ENCODE results near the gene TMEM74B. TPM values are rescaled to one million over a fixed set of nuclear protein-coding genes. Genes with fewer than 3 reads are reported as not detected.

TMEM74B gene
- total and polyA plus RNA-seq, 9 of the 15 experiments (the other 6 are each of a cell fraction or from before 2014, with no cell fraction given), result 0.24 to 19.0 (median 7.5) TPM

- TF ChIP-seq FOXK2 (conservative IDR thresholded peaks at IDR 0.05 in 1 of 2, IDR thresholded peaks at IDR 0.05 in 1 of 2; ENCODE audit: low read depth in 2 of 2), result peak in 1 of 2 experiments; percentile 15; a peak in 1 of 4 replicates
- TF ChIP-seq ZNF347 (CRISPR knock-in tag; IDR thresholded peaks at IDR 0.05; ENCODE audit: low read depth), result no peak
- TF ChIP-seq SMARCA4 (IDR thresholded peaks at IDR 0.05), result peak; percentile 69
- no peak for TF ChIP-seq FIP1L1 (IDR thresholded peaks at IDR 0.05; ENCODE audit: low read depth, low read length, poor library complexity, severe bottlenecking)
- no peak for TF ChIP-seq MEF2A (IDR thresholded peaks at IDR 0.05; ENCODE audit: control insufficient read depth, low read depth, low read length)
- TF ChIP-seq SRF (CRISPR knock-in tag; IDR thresholded peaks at IDR 0.05), result 0 out of 4 replicates have a peak, but pooled peaks of 1 of the 2 experiments have one; percentile 19
- no peak for TF ChIP-seq ZNF354B (CRISPR knock-in tag; IDR thresholded peaks at IDR 0.05)
- TF ChIP-seq ZNF586 (CRISPR knock-in tag; conservative IDR thresholded peaks at IDR 0.05), result no peak
- TF ChIP-seq ZNF134 (CRISPR knock-in tag; conservative IDR thresholded peaks at IDR 0.05), result 0 out of 2 replicates have a peak, but pooled peaks have one; percentile 19
- peak; percentile 39; the same call in 1 of the 2 replicates for TF ChIP-seq BCOR (IDR thresholded peaks at IDR 0.05)
- no peak for TF ChIP-seq DDX20 (tag; IDR thresholded peaks at IDR 0.05; ENCODE audit: low read depth)
- TF ChIP-seq MXI1 (IDR thresholded peaks at IDR 0.05; ENCODE audit: low read depth, low read length), result peak; percentile 75
- TF ChIP-seq PURB (CRISPR knock-in tag; IDR thresholded peaks at IDR 0.05; ENCODE audit: low read depth), result no peak
- TF ChIP-seq MNT (conservative IDR thresholded peaks at IDR 0.05), result peak; percentile 15 to 59; a peak in 2 of 4 replicates
- peak; percentile 61 for TF ChIP-seq HDAC3 (IDR thresholded peaks at IDR 0.05; ENCODE audit: borderline replicate concordance, partially characterized antibody)
- no peak for TF ChIP-seq TAF15 (IDR thresholded peaks at IDR 0.05; ENCODE audit: low read depth, low read length)
- peak; percentile 72 for TF ChIP-seq SMAD4 (CRISPR knock-in tag; conservative IDR thresholded peaks at IDR 0.05)
- peak; percentile 81 for TF ChIP-seq NCOR1 (IDR thresholded peaks at IDR 0.05)
- TF ChIP-seq ID3 (CRISPR knock-in tag; IDR thresholded peaks at IDR 0.05), result no peak
- peak; percentile 99 for TF ChIP-seq ID3 (tag; IDR thresholded peaks at IDR 0.05)
- TF ChIP-seq MEF2D (tag; conservative IDR thresholded peaks at IDR 0.05; ENCODE audit: low read depth), result 0 out of 2 replicates have a peak, but pooled peaks have one; percentile 26
- TF ChIP-seq CBX3 (IDR thresholded peaks at IDR 0.05; ENCODE audit: borderline replicate concordance in 1 of 2, low read length in 2 of 2), result peak in 1 of 2 experiments; percentile 88; a peak in 1 of 3 replicates
- TF ChIP-seq JUNB (CRISPR knock-in tag; conservative IDR thresholded peaks at IDR 0.05), result no peak
- peak; percentile 89 for TF ChIP-seq ARID3A (IDR thresholded peaks at IDR 0.05; ENCODE audit: borderline replicate concordance, low read depth, low read length)
- TF ChIP-seq WHSC1 (IDR thresholded peaks at IDR 0.05; ENCODE audit: low read length), result no peak
- peak; percentile 53; the same call in 1 of the 2 replicates for TF ChIP-seq JUN (IDR thresholded peaks at IDR 0.05; ENCODE audit: borderline replicate concordance, low read depth, low read length)
- TF ChIP-seq JUN (CRISPR knock-in tag; IDR thresholded peaks at IDR 0.05; ENCODE audit: borderline replicate concordance), result no peak
Observed at GRCh38 chr20:1187605-1188171, 2.9 kb upstream of the TMEM74B start (continued).

Measured in K562 (cell line).